SK-N-SH (cell line): ENCODE data around the gene DSCAM. TPM values are rescaled to one million over a fixed set of nuclear protein-coding genes. Genes with fewer than 3 reads are reported as not detected.

Source experiments
- CTCF ChIA-PET: fragments of 300-600, 350-600 bp; formaldehyde crosslinking; extraction: SDS; loops from one replicate; lab custom pipeline; 2021; lab: Yijun Ruan, JAX
- POLR2A ChIA-PET: fragments of 350-600 bp; sonication (Branson Sonifier 250); formaldehyde crosslinking; extraction: SDS; loops from one replicate; lab custom pipeline; 2020; ENCODE audit warnings: antibody characterized with exemption, inconsistent platforms; lab: Yijun Ruan, JAX
- DNase-seq: peaks from one replicate; pipeline ENCODE4 v3.0.0; 2012
- H2AFZ ChIP-seq: fragments of 200-600 bp; sonication (generic); 2 replicates; pipeline ENCODE4 v1.8.1; 2016; ENCODE audit warnings: antibody characterized with exemption, mild to moderate bottlenecking, low read depth
- H3F3A ChIP-seq: fragments of 200-600 bp; sonication (generic); replicated peaks from 2 replicates; pipeline ENCODE3; 2016; ENCODE audit warnings: antibody characterized with exemption, mild to moderate bottlenecking; ENCODE audit not compliant: insufficient read depth
- H3K27ac ChIP-seq, 2 experiments: fragments of 200-500 bp in 1 of 2; fragments of 200-600 bp in 1 of 2; sonication (Bioruptor generic) in 1 of 2; sonication (generic), shearing (Covaris generic) in 1 of 2; 2 replicates each; pipeline versions ENCODE4 v1.5.1 to v1.6.1; 2014 to 2016; ENCODE audit warnings: low read depth in 2 of 2, inconsistent platforms in 1 of 2, low read length in 1 of 2, mild to moderate bottlenecking in 1 of 2, mixed read lengths in 1 of 2
- H3K27me3 ChIP-seq: fragments of 200-600 bp; sonication (generic), shearing (Covaris generic); 2 replicates; pipeline ENCODE4 v1.6.1; 2016; ENCODE audit warnings: mixed run types; ENCODE audit not compliant: insufficient read depth
- H3K36me3 ChIP-seq, 2 experiments: fragments of 200-500 bp in 1 of 2; fragments of 200-600 bp in 1 of 2; sonication (Bioruptor generic) in 1 of 2; sonication (generic) in 1 of 2; replicated peaks in 1 of 2; 2 replicates each; pipeline versions ENCODE3 to v1.5.1; 2014 to 2016; ENCODE audit warnings: low read length in 1 of 2, mild to moderate bottlenecking in 1 of 2; ENCODE audit not compliant: insufficient read depth in 2 of 2, control insufficient read depth in 1 of 2
- H3K4me1 ChIP-seq, 2 experiments: fragments of 200-500 bp in 1 of 2; fragments of 200-600 bp in 1 of 2; sonication (Bioruptor generic) in 1 of 2; sonication (generic), shearing (Covaris generic) in 1 of 2; 2 replicates each; pipeline versions ENCODE4 v1.5.1 to v1.6.1; 2014 to 2016; ENCODE audit warnings: low read depth in 1 of 2, low read length in 1 of 2, mixed run types in 1 of 2; ENCODE audit not compliant: insufficient read depth in 2 of 2, control insufficient read depth in 1 of 2
- H3K4me2 ChIP-seq: fragments of 200-600 bp; sonication (generic), shearing (Covaris generic); 2 replicates; pipeline ENCODE4 v1.6.1; 2017; ENCODE audit warnings: mixed run types
- H3K4me3 ChIP-seq, 2 experiments: fragments of 200-500 bp in 1 of 2; fragments of 200-600 bp in 1 of 2; sonication (Bioruptor generic) in 1 of 2; sonication (generic), shearing (Covaris generic) in 1 of 2; 2 replicates each; pipeline versions ENCODE4 v1.5.1 to v1.8.1; 2014 to 2016; ENCODE audit warnings: low read depth in 2 of 2, inconsistent platforms in 1 of 2, low read length in 1 of 2, mild to moderate bottlenecking in 1 of 2, mixed read lengths in 1 of 2, moderate library complexity in 1 of 2
- H3K79me2 ChIP-seq: fragments of 200-600 bp; sonication (generic); 2 replicates; pipeline ENCODE4 v1.8.1; 2017; ENCODE audit warnings: mild to moderate bottlenecking; ENCODE audit not compliant: insufficient read depth
- H3K9ac ChIP-seq: fragments of 200-600 bp; sonication (generic); 2 replicates; pipeline ENCODE4 v1.6.1; 2017; ENCODE audit warnings: mixed run types
- H3K9me2 ChIP-seq: fragments of 200-600 bp; sonication (generic); 2 replicates; pipeline ENCODE4 v1.6.1; 2017; ENCODE audit warnings: mixed run types
- H3K9me3 ChIP-seq: fragments of 200-600 bp; sonication (generic); 2 replicates; pipeline ENCODE4 v1.6.1; 2017; ENCODE audit warnings: mixed run types, mild to moderate bottlenecking, moderate library complexity
- H4K20me1 ChIP-seq: fragments of 200-600 bp; sonication (generic); 2 replicates; pipeline ENCODE4 v1.6.1; 2017; ENCODE audit warnings: mild to moderate bottlenecking, mixed run types; ENCODE audit not compliant: insufficient read depth
- CTCF ChIP-seq: fragments of 200-600 bp; sonication (generic); IDR thresholded peaks from 2 replicates; pipeline ENCODE4 v1.6.1; 2017; ENCODE audit warnings: antibody characterized with exemption, mild to moderate bottlenecking, moderate library complexity
- EZH2phosphoT487 ChIP-seq: fragments of 200-600 bp; sonication (generic); IDR thresholded peaks from 2 replicates; pipeline ENCODE4 v1.6.1; 2017; ENCODE audit warnings: low read depth, mixed run types, mild to moderate bottlenecking, antibody characterized with exemption, moderate library complexity, borderline replicate concordance
- MAX ChIP-seq: IDR thresholded peaks from 2 replicates; pipeline ENCODE4 v1.4.0; 2012; ENCODE audit warnings: low read depth
- PBX3 ChIP-seq: IDR thresholded peaks from 2 replicates; pipeline ENCODE4; 2012
- RAD21 ChIP-seq: IDR thresholded peaks from 2 replicates; pipeline ENCODE4 v1.6.1; 2012; ENCODE audit warnings: mild to moderate bottlenecking, low read length
- SIN3A ChIP-seq: IDR thresholded peaks from 2 replicates; pipeline ENCODE4 v1.6.1; 2012; ENCODE audit warnings: low read depth, mild to moderate bottlenecking, low read length, moderate library complexity, borderline replicate concordance
- SMC3 ChIP-seq: IDR thresholded peaks from 2 replicates; pipeline ENCODE4 v1.6.1; 2012; ENCODE audit warnings: low read depth, low read length, improper control_type of control experiment
- TEAD4 ChIP-seq: IDR thresholded peaks from 2 replicates; pipeline ENCODE4 v1.4.0; 2012; ENCODE audit warnings: mild to moderate bottlenecking, borderline replicate concordance; ENCODE audit not compliant: insufficient read depth
- USF2 ChIP-seq: fragments of 150-350 bp; IDR thresholded peaks from 2 replicates; pipeline ENCODE4 v1.6.1; 2017; ENCODE audit warnings: antibody characterized with exemption, low read length, low read depth, borderline replicate concordance
- WGBS: methylation state at CpG from one replicate; pipeline ENCODE4 v1.1.6; 2017; ENCODE audit warnings: low lambda C conversion rate; 5-methylcytosine and 5-hydroxymethylcytosine counted together
- polyA plus RNA-seq, 3 experiments: library from polyadenylated mRNA; depleted of rRNA; stranded (reverse); fragments of >200 nt; gene quantifications; 2 replicates each; pipeline ENCODE4 v1.2.3, GENCODE V29; 2012

The DSCAM gene
- polyA plus RNA-seq, 1 of the 3 experiments (the other 2 are of a cell fraction) = not detected

- ChIA-PET POLR2A (no interaction called here), CTCF (no interaction called here)
- Histone ChIP-seq H3K4me1 (peaks cover 0 to 2% of the 10 kb centered on the region in 2 experiments; a peak in 1 of 4 replicates), H3F3A (no peaks in the 10 kb centered on the region), H3K27me3 (no peaks in the 10 kb centered on the region), H3K9ac (no peak overlapping the region), H3K4me2 (no peak overlapping the region), H3K9me3 (no peaks in the 10 kb centered on the region), H3K79me2 (no peaks in the 10 kb centered on the region), H3K9me2 (no peaks in the 10 kb centered on the region), H4K20me1 (no peaks in the 10 kb centered on the region), H2AFZ (no peak overlapping the region), H3K36me3 (no peaks in the 10 kb centered on the region), H3K4me3 (no peak overlapping the region), H3K27ac (no peak overlapping the region)
- no peak for DNase-seq
- 44% methylated on average over 2 of the region's 2 CpGs for WGBS
- TF ChIP-seq MAX = no peak
- no peak for TF ChIP-seq SIN3A
- TF ChIP-seq PBX3 = no peak
- no peak for TF ChIP-seq TEAD4
- TF ChIP-seq CTCF = no peak
- no peak for TF ChIP-seq SMC3
- no peak for TF ChIP-seq USF2
- TF ChIP-seq EZH2phosphoT487 = no peak
Observed at GRCh38 chr21:40294345-40294744, 552.6 kb downstream of the DSCAM start.

GRCh38 chr21:40291560-40291959 lies 555.4 kb downstream of the DSCAM start:
- Histone ChIP-seq H3K4me1 (peaks cover 0 to 2% of the 10 kb centered on the region in 2 experiments; a peak in 1 of 4 replicates), H3K27ac (no peak overlapping the region), H3K4me3 (no peak overlapping the region), H3K36me3 (no peaks in the 10 kb centered on the region), H3K9ac (no peak overlapping the region), H3K9me3 (no peaks in the 10 kb centered on the region), H3K9me2 (no peaks in the 10 kb centered on the region), H3F3A (no peaks in the 10 kb centered on the region), H2AFZ (no peak overlapping the region), H3K79me2 (no peaks in the 10 kb centered on the region), H4K20me1 (no peaks in the 10 kb centered on the region), H3K27me3 (no peaks in the 10 kb centered on the region), H3K4me2 (no peak overlapping the region)
- CTCF ChIA-PET = interaction anchor here (1.1 to 2.9 kb wide), 2 partner anchors 8 to 94 kb away, joined by 3 to 8 read pairs; no protein-coding TSS in a partner anchor
- POLR2A ChIA-PET = no interaction called here
- TF ChIP-seq TEAD4 = no peak
- no peak for TF ChIP-seq RAD21
- DNase-seq = no peak
- WGBS = 27% methylated on average over 7 of the region's 7 CpGs
